GM12878 (cell line): ENCODE data around the gene ANGPTL2. TPM values are rescaled to one million over a fixed set of nuclear protein-coding genes. Genes with fewer than 3 reads are reported as not detected.

Source experiments
- ATAC-seq: fragments of 200-7000 bp; cut with Tn5 transposase; 3 replicates; pipeline ENCODE4 v1.9.1; 2020; ENCODE audit warnings: mild to moderate bottlenecking, moderate library complexity
- BruUV-seq: library from RNA; stranded (reverse); fragments of 400-500 nt; replicated peaks from 2 replicates; lab custom pipeline; 2021; lab: Mats Ljungman, UMichigan
- CTCF ChIA-PET: fragments of 300-600 bp; sonication (Branson Sonifier 250); formaldehyde crosslinking; extraction: SDS; loops from one replicate; lab custom pipeline; 2021; ENCODE audit warnings: inconsistent platforms; lab: Yijun Ruan, JAX
- POLR2A ChIA-PET: fragments of 350-600 bp; formaldehyde crosslinking; extraction: SDS; loops from one replicate; lab custom pipeline; 2021; ENCODE audit warnings: inconsistent platforms; lab: Charles Lee
- RAD21 ChIA-PET: fragments of 300-600 bp; sonication (Branson Sonifier 250); formaldehyde crosslinking; loops from one replicate; lab custom pipeline; 2023; ENCODE audit warnings: antibody characterized with exemption; ENCODE audit not compliant: unreplicated experiment; lab: Charles Lee
- SMC1A ChIA-PET: fragments of 300-600 bp; sonication (Branson Sonifier 250); formaldehyde crosslinking; loops from one replicate; lab custom pipeline; 2023; ENCODE audit not compliant: unreplicated experiment, uncharacterized antibody; lab: Charles Lee
- DNase-seq: peaks from one replicate; pipeline ENCODE4 v3.0.0-alpha.2; 2011; ENCODE audit warnings: low read depth, low spot score
- FAIRE-seq: peaks from 3 replicates; lab custom pipeline; 2011; peaks lifted over from hg19 to GRCh38; lab: Jason Lieb, UNC
- H2AFZ ChIP-seq: 2 replicates; pipeline ENCODE4 v1.6.0; 2011; ENCODE audit warnings: low read depth, low read length, control low read depth; ENCODE audit not compliant: control insufficient read depth
- H3K27ac ChIP-seq: 2 replicates; pipeline ENCODE4 v1.5.1; 2011; ENCODE audit warnings: control low read depth; ENCODE audit not compliant: control insufficient read depth, insufficient read depth
- H3K27me3 ChIP-seq, 2 experiments: replicated peaks in 1 of 2; 2 replicates each; pipeline versions ENCODE4 v1.6.0 to v1.6.1; 2011; ENCODE audit warnings: low read length in 1 of 2; ENCODE audit not compliant: control insufficient read depth in 2 of 2, insufficient read depth in 2 of 2
- H3K36me3 ChIP-seq, 2 experiments: 2 replicates each; pipeline ENCODE4 v1.5.1; 2011; ENCODE audit warnings: low read length in 1 of 2; ENCODE audit not compliant: control insufficient read depth in 2 of 2, insufficient read depth in 2 of 2
- H3K4me1 ChIP-seq: 2 replicates; pipeline ENCODE4 v1.6.1; 2011; ENCODE audit warnings: mild to moderate bottlenecking, low read length, moderate library complexity, mixed read lengths; ENCODE audit not compliant: control insufficient read depth, insufficient read depth
- H3K4me2 ChIP-seq: 2 replicates; pipeline ENCODE4 v1.6.0; 2011; ENCODE audit warnings: control low read depth; ENCODE audit not compliant: control insufficient read depth, insufficient read depth
- H3K4me3 ChIP-seq: fragments of 200-600 bp; sonication (generic); 2 replicates; pipeline ENCODE4 v1.5.1; 2016
- H3K79me2 ChIP-seq: 2 replicates; pipeline ENCODE4 v1.6.0; 2011; ENCODE audit warnings: low read length; ENCODE audit not compliant: control insufficient read depth, insufficient read depth
- H3K9ac ChIP-seq: 2 replicates; pipeline ENCODE4 v1.8.0; 2011; ENCODE audit warnings: low read length, control low read depth, mixed read lengths; ENCODE audit not compliant: control insufficient read depth, insufficient read depth
- H3K9me3 ChIP-seq: replicated peaks from 3 replicates; pipeline ENCODE4 v1.5.1; 2011; ENCODE audit warnings: mild to moderate bottlenecking, low read length; ENCODE audit not compliant: control insufficient read depth, insufficient read depth
- H4K20me1 ChIP-seq: 2 replicates; pipeline ENCODE4 v1.6.0; 2011; ENCODE audit not compliant: control insufficient read depth, insufficient read depth
- FOXK2 ChIP-seq: fragments of 450-650 bp; IDR thresholded peaks from 2 replicates; pipeline ENCODE4 v1.6.1; 2017; ENCODE audit warnings: mild to moderate bottlenecking, moderate library complexity
- GABPA ChIP-seq: IDR thresholded peaks from 2 replicates; pipeline ENCODE4 v1.6.1; 2014; ENCODE audit warnings: antibody characterized with exemption, low read depth, mild to moderate bottlenecking, inconsistent platforms
- KLF5 ChIP-seq: fragments of 450-650 bp; IDR thresholded peaks from 2 replicates; pipeline ENCODE4 v1.6.1; 2014; ENCODE audit warnings: mild to moderate bottlenecking; ENCODE audit not compliant: partially characterized antibody
- POLR2AphosphoS5 ChIP-seq: IDR thresholded peaks from 2 replicates; pipeline ENCODE4 v1.6.1; 2011; ENCODE audit warnings: mild to moderate bottlenecking, low read length, inconsistent platforms
- PRDM15 ChIP-seq: fragments of 450-650 bp; formaldehyde crosslinking; IDR thresholded peaks from 2 replicates; pipeline ENCODE4 v1.4.0; 2020; ENCODE audit warnings: mild to moderate bottlenecking, moderate library complexity
- RB1 ChIP-seq: fragments of 450-650 bp; formaldehyde crosslinking; IDR thresholded peaks from 2 replicates; pipeline ENCODE4 v1.6.1; 2017; ENCODE audit warnings: mild to moderate bottlenecking, borderline replicate concordance
- SIX5 ChIP-seq: IDR thresholded peaks from 2 replicates; pipeline ENCODE4 v1.6.1; 2011; ENCODE audit warnings: mild to moderate bottlenecking, low read depth, low read length, moderate library complexity; ENCODE audit not compliant: severe bottlenecking
- ZBTB40 ChIP-seq: fragments of 450-650 bp; IDR thresholded peaks from 2 replicates; pipeline ENCODE4 v1.6.1; 2016; ENCODE audit warnings: mild to moderate bottlenecking, moderate library complexity, borderline replicate concordance
- WGBS: methylation state at CpG from one replicate; pipeline ENCODE4 v1.1.6; 2016; ENCODE audit warnings: low lambda C conversion rate; ENCODE audit not compliant: insufficient replicate concordance, insufficient coverage; ENCODE audit errors: missing lambda C conversion rate; 5-methylcytosine and 5-hydroxymethylcytosine counted together
- in situ Hi-C: fragments of 300-500 bp; cut with MboI; formaldehyde crosslinking; loops from 9 replicates; pipeline ENCODE4 v1.14.3; 2018; ENCODE audit warnings: mixed read lengths
- intact Hi-C: fragments of 100-400 bp; cut with micrococcal nuclease; formaldehyde crosslinking; loops from one replicate; pipeline ENCODE4 v1.14.2; 2022; ENCODE audit not compliant: unreplicated experiment
- polyA plus RNA-seq, 11 experiments: library from polyadenylated mRNA; depleted of rRNA in 4 of 11; unstranded in 6 of 11; stranded (reverse) in 5 of 11; fragments of >200 nt; fragmentation: Nextera tagmentation in 4 of 11; fragmentation: Illumina TruSeq in 1 of 11; extraction: Ambion mirVana in 4 of 11; extraction: Trizol in 1 of 11; gene quantifications; 1 replicate in 1 of 11; 2 replicates in 10 of 11; pipeline versions ENCODE4 v1.2.1 to v1.2.3, GENCODE V29; 2011 to 2016; ENCODE audit warnings: inconsistent platforms in 2 of 11, missing spikeins in 2 of 11, low read depth in 1 of 11
- total RNA-seq, 4 experiments: library from RNA; depleted of rRNA in 3 of 4; stranded (reverse); fragments of >200 nt in 3 of 4; fragmentation: Illumina TruSeq in 1 of 4; extraction: Trizol in 1 of 4; gene quantifications; 2 replicates each; pipeline versions ENCODE4 v1.2.1 to v1.2.3, GENCODE V29; 2013 to 2021
- TF ChIP-seq, protein P1 (sequence below): fragments of 450-650 bp; IDR thresholded peaks from 2 replicates; pipeline ENCODE4 v1.6.1; 2014; ENCODE audit warnings: mild to moderate bottlenecking

Gene ANGPTL2
- total and polyA plus RNA-seq, 10 of the 15 experiments (the other 5 are each of a cell fraction or from before 2014, with no cell fraction given), result 0.13 to 2.6 (median 0.82) TPM; not detected in 1

- in situ Hi-C loops, result no loop called here
- no peaks in the 10 kb centered on the region for H3K79me2 ChIP-seq
- SMC1A ChIA-PET, result no interaction called here
- H2AFZ ChIP-seq, result no peak overlapping the region
- no peak for ATAC-seq
- H3K4me2 ChIP-seq, result no peak overlapping the region
- intact Hi-C loops, result no loop called here
- no peak overlapping the region for H3K27ac ChIP-seq
- RAD21 ChIA-PET, result no interaction called here
- no peak for DNase-seq
- no peaks in the 10 kb centered on the region; a peak in 1 of 4 replicates for H3K36me3 ChIP-seq
- no peak overlapping the region for H3K4me3 ChIP-seq
- TF ChIP-seq KLF5 (no peak), FOXK2 (no peak), ZBTB40 (no peak), RB1 (no peak), PRDM15 (CRISPR knock-in tag) (no peak), POLR2AphosphoS5 (no peak), SIX5 (no peak), GABPA (no peak)
- TF ChIP-seq, protein P1, sequence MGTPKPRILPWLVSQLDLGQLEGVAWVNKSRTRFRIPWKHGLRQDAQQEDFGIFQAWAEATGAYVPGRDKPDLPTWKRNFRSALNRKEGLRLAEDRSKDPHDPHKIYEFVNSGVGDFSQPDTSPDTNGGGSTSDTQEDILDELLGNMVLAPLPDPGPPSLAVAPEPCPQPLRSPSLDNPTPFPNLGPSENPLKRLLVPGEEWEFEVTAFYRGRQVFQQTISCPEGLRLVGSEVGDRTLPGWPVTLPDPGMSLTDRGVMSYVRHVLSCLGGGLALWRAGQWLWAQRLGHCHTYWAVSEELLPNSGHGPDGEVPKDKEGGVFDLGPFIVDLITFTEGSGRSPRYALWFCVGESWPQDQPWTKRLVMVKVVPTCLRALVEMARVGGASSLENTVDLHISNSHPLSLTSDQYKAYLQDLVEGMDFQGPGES, result no peak
- no peak for FAIRE-seq
- no peaks in the 10 kb centered on the region for H4K20me1 ChIP-seq
- no peaks in the 10 kb centered on the region for H3K27me3 ChIP-seq
- no peaks in the 10 kb centered on the region for H3K4me1 ChIP-seq
- POLR2A ChIA-PET, result no interaction called here
- CTCF ChIA-PET, result interaction anchor here (0.6 kb wide), 1 partner anchor 398 kb away, joined by 3 read pairs; no protein-coding TSS in a partner anchor
- H3K9ac ChIP-seq, result no peak overlapping the region
- WGBS, result 71% methylated on average over 6 of the region's 6 CpGs
- BruUV-seq, result no TSS peak
- H3K9me3 ChIP-seq, result no peaks in the 10 kb centered on the region
Observed at GRCh38 chr9:127087411-127087810, 35.0 kb downstream of the ANGPTL2 start.
